KMS-11 (cell line): ENCODE data around the gene SLC4A1AP.

Source experiments
- H2AFZ ChIP-seq: fragments of 200-600 bp; sonication (generic); 2 replicates; pipeline ENCODE4 v1.6.1; 2016; ENCODE audit warnings: antibody characterized with exemption, mixed run types, low read depth
- H3K27ac ChIP-seq: fragments of 200-600 bp; sonication (generic); 2 replicates; pipeline ENCODE4 v1.6.1; 2016; ENCODE audit warnings: mild to moderate bottlenecking, mixed run types
- H3K27me3 ChIP-seq: fragments of 200-600 bp; sonication (generic); 2 replicates; pipeline ENCODE4 v1.6.1; 2017; ENCODE audit warnings: mild to moderate bottlenecking, low read depth, mixed run types, moderate library complexity; ENCODE audit not compliant: insufficient read depth
- H3K36me3 ChIP-seq: fragments of 200-600 bp; sonication (generic); 2 replicates; pipeline ENCODE4 v1.6.1; 2017; ENCODE audit warnings: mild to moderate bottlenecking, mixed run types; ENCODE audit not compliant: insufficient read depth
- H3K4me1 ChIP-seq: fragments of 200-600 bp; sonication (generic); 2 replicates; pipeline ENCODE4 v1.6.1; 2016; ENCODE audit warnings: mild to moderate bottlenecking, low read depth, mixed run types; ENCODE audit not compliant: poor library complexity, severe bottlenecking
- H3K4me2 ChIP-seq: fragments of 200-600 bp; sonication (generic); 2 replicates; pipeline ENCODE4 v1.7.0; 2016; ENCODE audit warnings: mild to moderate bottlenecking, mixed run types
- H3K4me3 ChIP-seq: fragments of 200-600 bp; sonication (generic); IDR thresholded peaks from 2 replicates; pipeline ENCODE4 v1.6.1; 2017; ENCODE audit warnings: low read depth, low read length, mixed read lengths; ENCODE audit not compliant: insufficient read depth
- H3K79me2 ChIP-seq: fragments of 200-600 bp; sonication (generic); 2 replicates; pipeline ENCODE4 v1.6.1; 2016; ENCODE audit warnings: low read depth, mixed run types; ENCODE audit not compliant: insufficient read depth
- H3K9ac ChIP-seq: fragments of 200-600 bp; sonication (generic); 2 replicates; pipeline ENCODE4 v1.6.1; 2016; ENCODE audit warnings: mild to moderate bottlenecking, mixed run types
- H4K20me1 ChIP-seq: fragments of 200-600 bp; sonication (generic); 2 replicates; pipeline ENCODE4 v1.6.1; 2016; ENCODE audit warnings: mild to moderate bottlenecking, mixed run types; ENCODE audit not compliant: insufficient read depth
- CTCF ChIP-seq: fragments of 200-600 bp; sonication (generic); conservative IDR thresholded peaks from 2 replicates; pipeline ENCODE4 v1.6.1; 2017; ENCODE audit warnings: low read depth, mild to moderate bottlenecking, antibody characterized with exemption, low read length, moderate library complexity, mixed read lengths

SLC4A1AP gene

DNA sequence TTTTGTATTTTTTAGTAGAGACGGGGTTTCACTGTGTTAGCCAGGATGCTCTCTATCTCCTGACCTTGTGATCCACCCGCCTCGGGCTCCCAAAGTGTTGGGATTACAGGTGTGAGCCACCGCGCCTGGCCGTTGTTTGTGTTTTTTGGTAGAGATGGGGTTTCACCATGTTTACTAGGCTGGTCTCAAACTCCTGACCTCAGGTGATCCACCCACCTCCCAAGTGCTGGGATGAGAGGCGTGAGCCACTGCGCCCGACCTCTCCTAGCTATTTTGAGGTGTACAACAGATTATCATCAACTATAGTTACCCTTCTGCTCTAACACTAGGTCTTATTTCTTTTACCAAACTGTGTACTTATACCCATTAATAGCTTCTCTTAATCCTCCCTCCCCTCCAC is 78.9 kb downstream of the SLC4A1AP start:
- no peaks in the 10 kb centered on the region for H3K27me3 ChIP-seq
- no peaks in the 10 kb centered on the region for H4K20me1 ChIP-seq
- H3K4me2 ChIP-seq, result no peak overlapping the region
- H2AFZ ChIP-seq, result no peak overlapping the region
- no peak for TF ChIP-seq CTCF
- H3K79me2 ChIP-seq, result no peaks in the 10 kb centered on the region
- H3K4me3 ChIP-seq, result no peak overlapping the region
- H3K36me3 ChIP-seq, result no peaks in the 10 kb centered on the region
- H3K4me1 ChIP-seq, result no peaks in the 10 kb centered on the region
- H3K27ac ChIP-seq, result no peak overlapping the region
- no peak overlapping the region for H3K9ac ChIP-seq
